ENCODE measurements around the gene ADGRE1. TPM values are rescaled to one million over a fixed set of nuclear protein-coding genes. Genes with fewer than 3 reads are reported as not detected.

ADGRE1 gene
- total and polyA plus RNA-seq, 4 donors: 0.39 to 16.2 (median 1.8) TPM

GRCh38 chr19:6906559-6907060 lies 19.2 kb downstream of the ADGRE1 start:
- Histone ChIP-seq H3K36me3 (ENCODE audit: control insufficient read depth in 4 of 4, insufficient read depth in 3 of 4, low read depth in 1 of 4, low read length in 3 of 4) (no peaks in the 10 kb centered on the region), H3K9me3 (ENCODE audit: control insufficient read depth in 4 of 4, low read length in 3 of 4) (peaks cover 2 to 11% (median 9%) of the 10 kb centered on the region in 4 donors), H3K4me3 (ENCODE audit: low read depth in 1 of 3, low read length in 3 of 3) (peak overlapping the region in 1 of 3 donors; percentile 46), H3K27me3 (ENCODE audit: control insufficient read depth in 4 of 4, insufficient read depth in 4 of 4, low read length in 3 of 4) (no peaks in the 10 kb centered on the region), H3K4me1 (ENCODE audit: control insufficient read depth in 4 of 4, insufficient read depth in 4 of 4, low read length in 3 of 4) (no peaks in the 10 kb centered on the region), H3K27ac (ENCODE audit: low read depth in 1 of 2, low read length in 2 of 2) (no peak overlapping the region), H3K9ac (ENCODE audit: low read depth in 1 of 2, low read length in 2 of 2) (no peak overlapping the region)
- TF ChIP-seq RAD21 (IDR thresholded peaks at IDR 0.05): no peak
- TF ChIP-seq MAX (IDR thresholded peaks at IDR 0.05): no peak
- TF ChIP-seq, protein P1, sequence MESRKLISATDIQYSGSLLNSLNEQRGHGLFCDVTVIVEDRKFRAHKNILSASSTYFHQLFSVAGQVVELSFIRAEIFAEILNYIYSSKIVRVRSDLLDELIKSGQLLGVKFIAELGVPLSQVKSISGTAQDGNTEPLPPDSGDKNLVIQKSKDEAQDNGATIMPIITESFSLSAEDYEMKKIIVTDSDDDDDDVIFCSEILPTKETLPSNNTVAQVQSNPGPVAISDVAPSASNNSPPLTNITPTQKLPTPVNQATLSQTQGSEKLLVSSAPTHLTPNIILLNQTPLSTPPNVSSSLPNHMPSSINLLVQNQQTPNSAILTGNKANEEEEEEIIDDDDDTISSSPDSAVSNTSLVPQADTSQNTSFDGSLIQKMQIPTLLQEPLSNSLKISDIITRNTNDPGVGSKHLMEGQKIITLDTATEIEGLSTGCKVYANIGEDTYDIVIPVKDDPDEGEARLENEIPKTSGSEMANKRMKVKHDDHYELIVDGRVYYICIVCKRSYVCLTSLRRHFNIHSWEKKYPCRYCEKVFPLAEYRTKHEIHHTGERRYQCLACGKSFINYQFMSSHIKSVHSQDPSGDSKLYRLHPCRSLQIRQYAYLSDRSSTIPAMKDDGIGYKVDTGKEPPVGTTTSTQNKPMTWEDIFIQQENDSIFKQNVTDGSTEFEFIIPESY (IDR thresholded peaks at IDR 0.05): no peak
- WGBS: 42% methylated on average over 3 of the region's 3 CpGs
- DNase-seq (ENCODE audit: low spot score): no peak

- DNase-seq (ENCODE audit: low spot score): no peak
- H3K4me3 ChIP-seq (ENCODE audit: low read depth in 1 of 3, low read length in 3 of 3): no peak overlapping the region
- H3K9me3 ChIP-seq (ENCODE audit: control insufficient read depth in 4 of 4, low read length in 3 of 4): peaks cover 4 to 26% (median 19%) of the 10 kb centered on the region in 4 donors
- H3K4me1 ChIP-seq (ENCODE audit: control insufficient read depth in 4 of 4, insufficient read depth in 4 of 4, low read length in 3 of 4): no peaks in the 10 kb centered on the region
- no peak overlapping the region for H3K27ac ChIP-seq (ENCODE audit: low read depth in 1 of 2, low read length in 2 of 2)
- H3K36me3 ChIP-seq (ENCODE audit: control insufficient read depth in 4 of 4, insufficient read depth in 3 of 4, low read depth in 1 of 4, low read length in 3 of 4): peaks cover 0 to 4% (median 0%) of the 10 kb centered on the region in 4 donors
- no peak overlapping the region for H3K9ac ChIP-seq (ENCODE audit: low read depth in 1 of 2, low read length in 2 of 2)
- WGBS: 42% methylated on average over 3 of the region's 3 CpGs
- H3K27me3 ChIP-seq (ENCODE audit: control insufficient read depth in 4 of 4, insufficient read depth in 4 of 4, low read length in 3 of 4): no peaks in the 10 kb centered on the region
- TF ChIP-seq REST (IDR thresholded peaks at IDR 0.05) (no peak), FOXA2 (IDR thresholded peaks at IDR 0.05) (no peak), FOXA1 (IDR thresholded peaks at IDR 0.05) (no peak), RAD21 (IDR thresholded peaks at IDR 0.05) (no peak), NR2F2 (IDR thresholded peaks at IDR 0.05) (no peak), MAX (IDR thresholded peaks at IDR 0.05) (no peak), EGR1 (IDR thresholded peaks at IDR 0.05; ENCODE audit: low read depth in 2 of 2) (no peak), TAF1 (conservative IDR thresholded peaks at IDR 0.05) (no peak), SP1 (IDR thresholded peaks at IDR 0.05) (no peak), YY1 (IDR thresholded peaks at IDR 0.05) (no peak), JUND (IDR thresholded peaks at IDR 0.05) (no peak), HNF4G (IDR thresholded peaks at IDR 0.05) (no peak), ATF3 (IDR thresholded peaks at IDR 0.05) (no peak), HNF4A (conservative IDR thresholded peaks at IDR 0.05) (no peak), GABPA (IDR thresholded peaks at IDR 0.05 in 1 of 2, conservative IDR thresholded peaks at IDR 0.05 in 1 of 2) (no peak), RXRA (IDR thresholded peaks at IDR 0.05) (no peak)
- TF ChIP-seq, protein P2, sequence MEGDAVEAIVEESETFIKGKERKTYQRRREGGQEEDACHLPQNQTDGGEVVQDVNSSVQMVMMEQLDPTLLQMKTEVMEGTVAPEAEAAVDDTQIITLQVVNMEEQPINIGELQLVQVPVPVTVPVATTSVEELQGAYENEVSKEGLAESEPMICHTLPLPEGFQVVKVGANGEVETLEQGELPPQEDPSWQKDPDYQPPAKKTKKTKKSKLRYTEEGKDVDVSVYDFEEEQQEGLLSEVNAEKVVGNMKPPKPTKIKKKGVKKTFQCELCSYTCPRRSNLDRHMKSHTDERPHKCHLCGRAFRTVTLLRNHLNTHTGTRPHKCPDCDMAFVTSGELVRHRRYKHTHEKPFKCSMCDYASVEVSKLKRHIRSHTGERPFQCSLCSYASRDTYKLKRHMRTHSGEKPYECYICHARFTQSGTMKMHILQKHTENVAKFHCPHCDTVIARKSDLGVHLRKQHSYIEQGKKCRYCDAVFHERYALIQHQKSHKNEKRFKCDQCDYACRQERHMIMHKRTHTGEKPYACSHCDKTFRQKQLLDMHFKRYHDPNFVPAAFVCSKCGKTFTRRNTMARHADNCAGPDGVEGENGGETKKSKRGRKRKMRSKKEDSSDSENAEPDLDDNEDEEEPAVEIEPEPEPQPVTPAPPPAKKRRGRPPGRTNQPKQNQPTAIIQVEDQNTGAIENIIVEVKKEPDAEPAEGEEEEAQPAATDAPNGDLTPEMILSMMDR (IDR thresholded peaks at IDR 0.05; ENCODE audit: low read depth, low read length, missing input control): no peak
- TF ChIP-seq, protein P1 (IDR thresholded peaks at IDR 0.05): no peak
These were observed 24.1 kb downstream of the ADGRE1 start for GRCh38 chr19:6911523-6911922.
